Activated T-cell treated with anti-CD3 and anti-CD28 coated beads for 1 hour (primary cell): ENCODE results near the gene PCBP3.

ENCODE experiments used
- DNase-seq: peaks from one replicate; pipeline ENCODE4 v3.0.0-alpha.2; 2020; ENCODE audit warnings: low read depth

The PCBP3 gene

GRCh38 chr21:45862543-45863207 lies 219.2 kb downstream of the PCBP3 start:
- DNase-seq, result no peak

GRCh38 chr21:45863267-45863666 lies 219.7 kb downstream of the PCBP3 start:
- DNase-seq, result no peak

- no peak for DNase-seq
These were observed 220.2 kb downstream of the PCBP3 start for GRCh38 chr21:45863751-45864150.

DNA sequence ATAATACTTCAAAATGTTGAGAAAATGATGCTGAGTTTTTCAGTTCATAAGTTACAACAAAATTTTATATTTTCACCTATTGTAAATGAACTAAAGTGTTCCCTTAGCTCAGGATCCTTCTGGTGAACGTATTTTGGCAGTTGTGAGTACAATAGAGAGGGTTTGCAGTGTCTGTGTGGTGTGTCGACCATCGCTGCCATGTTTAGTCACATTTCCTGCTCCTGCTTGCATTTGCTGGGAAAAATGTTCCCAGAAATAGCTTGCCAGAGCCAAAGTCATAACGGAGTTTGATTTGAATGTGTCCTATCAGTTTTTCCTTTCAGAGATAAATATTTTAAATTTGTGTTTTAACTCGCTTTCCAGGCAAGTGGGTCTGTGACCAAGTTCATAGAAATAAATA lies 220.9 kb downstream of the PCBP3 start:
- no peak for DNase-seq

GRCh38 chr21:45865106-45865835 lies 221.7 kb downstream of the PCBP3 start:
- no peak for DNase-seq

GRCh38 chr21:45866551-45866950 lies 223.0 kb downstream of the PCBP3 start:
- no peak for DNase-seq

GRCh38 chr21:45867041-45867666 lies 223.6 kb downstream of the PCBP3 start:
- DNase-seq, result no peak

DNA sequence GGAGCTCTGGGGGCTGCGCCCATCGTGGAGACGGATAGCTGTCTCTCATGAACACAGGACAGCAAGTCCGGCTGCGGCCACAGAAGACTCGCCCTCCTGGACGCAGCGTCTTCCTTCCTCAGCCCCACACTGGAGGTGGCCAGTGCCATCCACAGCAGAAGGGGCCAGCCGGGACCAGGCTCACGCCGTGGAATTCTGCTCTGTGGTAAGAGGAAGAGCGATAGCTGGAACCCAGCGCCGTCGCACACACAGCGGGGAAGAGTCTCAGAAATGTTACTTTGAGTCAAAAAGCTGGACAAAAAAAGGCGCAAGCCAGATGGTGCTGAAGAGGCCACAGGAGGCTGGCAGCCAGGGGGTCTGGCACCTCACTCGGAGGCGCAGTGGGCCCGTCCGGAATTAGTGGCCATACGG lies 224.2 kb downstream of the PCBP3 start:
- no peak for DNase-seq

DNA sequence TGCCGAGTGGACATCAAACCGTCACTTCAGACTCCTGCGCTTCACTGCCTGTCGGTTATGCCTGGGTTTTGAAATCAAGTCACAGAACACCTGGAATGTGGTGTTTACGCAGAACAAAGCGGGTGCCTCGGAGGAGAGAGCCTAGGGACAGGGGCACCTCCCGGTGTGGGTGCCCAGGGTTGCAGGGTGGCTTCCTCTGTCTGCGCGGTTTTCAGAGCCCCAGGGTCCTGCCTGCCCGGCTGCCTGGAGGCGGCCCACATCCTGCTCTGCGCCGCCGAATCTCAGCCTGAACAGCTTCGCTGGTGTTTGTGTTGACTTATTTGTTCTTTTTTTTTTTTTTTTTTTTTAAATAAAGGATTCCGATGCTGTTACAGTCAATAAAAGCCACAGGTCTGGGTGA lies 224.6 kb downstream of the PCBP3 start:
- DNase-seq, result no peak

GRCh38 chr21:45868488-45868887 lies 225.0 kb downstream of the PCBP3 start:
- no peak for DNase-seq

DNA sequence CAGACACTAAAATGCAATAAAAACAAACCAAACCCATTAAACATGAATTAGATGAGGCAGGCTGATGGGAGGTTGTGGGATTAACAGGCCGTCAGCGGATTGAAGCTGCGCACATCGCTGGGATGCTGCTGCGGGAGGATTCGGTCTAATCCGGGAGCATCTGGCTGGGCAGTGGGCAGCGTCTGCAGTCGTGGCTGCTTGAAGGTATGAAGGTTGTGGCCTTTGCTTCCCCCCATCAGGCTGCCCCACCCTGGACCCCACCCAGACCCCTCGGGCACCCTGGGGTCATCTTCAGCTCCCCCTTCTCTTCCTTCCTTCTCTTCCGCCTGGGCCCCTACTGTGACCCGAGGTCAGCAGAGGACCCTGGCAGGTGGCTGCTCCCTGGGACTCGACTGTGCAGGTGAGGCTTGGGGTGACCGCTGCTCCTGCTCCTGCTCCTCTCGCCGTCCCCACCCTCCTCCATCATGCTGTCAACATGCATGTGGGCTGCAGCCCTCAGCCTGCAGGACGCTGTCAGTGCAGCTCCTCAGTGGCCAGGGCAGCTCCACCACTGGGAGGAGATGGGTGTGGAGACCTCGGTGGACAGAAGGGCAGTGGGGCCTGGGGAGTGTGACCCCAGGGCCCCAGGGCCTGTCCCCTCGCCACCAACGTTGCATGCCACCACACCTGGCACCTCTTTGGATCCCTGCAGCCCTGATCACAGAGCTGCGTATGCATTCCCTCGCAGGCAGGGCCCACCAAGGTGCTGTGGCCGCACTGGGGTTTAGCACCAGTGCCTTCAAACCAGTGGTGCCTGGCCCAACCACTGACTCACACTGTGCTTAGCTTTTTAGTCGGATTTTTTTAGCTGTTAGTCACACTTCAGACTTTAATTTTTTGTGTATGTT lies 225.8 kb downstream of the PCBP3 start:
- DNase-seq, result no peak

GRCh38 chr21:45870421-45870820 lies 226.9 kb downstream of the PCBP3 start:
- DNase-seq, result no peak

GRCh38 chr21:45870851-45871615 lies 227.5 kb downstream of the PCBP3 start:
- no peak for DNase-seq

DNA sequence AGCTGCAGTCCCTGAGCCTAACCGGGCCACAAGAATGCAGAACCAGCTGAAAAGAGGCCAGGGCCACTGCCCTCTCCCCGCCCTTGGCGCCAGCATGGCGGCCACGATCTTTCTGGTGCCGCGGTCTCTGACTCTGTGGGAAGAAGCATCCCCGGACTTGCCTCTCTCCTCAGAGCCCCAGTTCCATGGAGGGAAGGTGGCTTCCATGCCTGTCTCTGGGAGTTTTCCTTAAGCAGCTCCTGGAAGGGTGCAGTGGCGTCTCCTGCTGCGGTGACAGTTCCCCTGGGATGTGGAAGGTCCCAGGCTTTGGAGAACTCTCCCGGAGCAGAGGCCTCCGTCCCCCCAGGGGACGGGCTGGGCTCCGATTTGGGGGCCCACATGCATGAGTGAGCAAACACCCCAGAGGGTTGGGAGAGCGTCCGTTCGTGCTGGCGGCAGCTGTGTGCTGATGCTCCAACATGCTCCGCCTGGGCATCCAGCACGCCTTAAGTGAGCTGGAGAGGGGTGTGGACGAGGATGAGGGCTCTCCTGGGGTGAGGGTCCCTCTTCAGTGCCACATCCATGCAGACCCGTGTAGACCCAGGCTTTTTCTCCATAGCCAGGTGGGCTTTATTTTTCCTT lies 228.2 kb downstream of the PCBP3 start:
- no peak for DNase-seq

DNA sequence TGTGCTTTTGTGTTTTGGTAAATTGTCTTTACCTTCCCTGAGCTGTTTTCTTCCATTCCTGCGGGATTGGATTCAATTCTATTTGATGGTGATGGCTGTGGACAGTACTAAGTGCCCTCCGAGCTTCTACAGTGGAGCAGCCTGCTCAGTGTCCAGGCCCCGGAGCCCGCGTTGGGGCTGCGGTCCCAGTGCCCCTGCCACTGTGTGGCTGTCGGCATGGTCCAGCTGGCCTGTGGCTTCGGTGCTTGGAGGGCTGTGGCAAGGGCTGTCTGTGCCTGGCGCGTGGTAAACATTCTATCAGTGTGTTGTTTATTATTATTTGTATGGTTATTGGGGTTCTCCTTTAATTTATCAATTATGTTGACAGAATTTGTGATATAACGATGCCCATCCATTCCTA lies 228.9 kb downstream of the PCBP3 start:
- DNase-seq, result no peak

DNA sequence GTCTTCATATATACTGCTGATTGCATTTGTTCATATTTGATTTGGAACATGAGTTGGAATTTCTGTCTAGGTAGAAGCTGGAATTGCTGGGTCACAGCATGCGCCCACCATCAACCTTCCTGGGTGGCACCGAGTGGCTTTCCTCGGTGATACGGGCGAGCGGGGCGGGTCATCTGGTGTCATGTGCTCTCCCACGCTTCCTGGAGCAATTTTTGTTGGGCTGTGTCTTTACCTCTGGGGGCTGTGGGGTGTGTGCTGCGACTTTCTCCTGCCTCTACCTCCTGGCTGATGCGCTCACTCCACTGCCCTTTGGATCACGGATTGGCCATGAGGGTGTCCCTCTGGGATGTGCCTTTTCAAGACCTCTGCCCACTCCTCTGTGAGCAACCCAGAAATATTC lies 229.4 kb downstream of the PCBP3 start:
- no peak for DNase-seq

DNA sequence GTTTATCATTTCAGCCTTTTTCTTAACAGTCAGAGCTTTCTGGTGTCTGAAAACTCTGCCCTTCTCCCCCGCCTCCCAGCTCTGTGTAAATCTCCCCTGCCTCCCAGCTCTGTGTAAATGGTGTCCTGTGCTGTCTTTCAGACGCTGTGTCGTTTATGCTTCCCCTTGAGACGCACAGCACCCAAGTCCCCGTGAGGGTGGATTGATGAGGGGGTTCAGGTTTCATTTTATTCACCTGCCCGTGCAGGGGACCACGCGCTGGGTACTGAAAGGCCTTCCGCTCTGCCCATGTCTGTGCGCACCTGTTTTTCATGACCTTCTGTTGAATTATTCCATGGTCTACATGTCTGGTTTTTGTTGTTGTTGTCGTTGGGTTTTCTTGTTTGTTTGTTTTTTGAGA lies 229.9 kb downstream of the PCBP3 start:
- DNase-seq, result no peak

- no peak for DNase-seq
These were observed 230.3 kb downstream of the PCBP3 start for GRCh38 chr21:45873866-45874265.

DNA sequence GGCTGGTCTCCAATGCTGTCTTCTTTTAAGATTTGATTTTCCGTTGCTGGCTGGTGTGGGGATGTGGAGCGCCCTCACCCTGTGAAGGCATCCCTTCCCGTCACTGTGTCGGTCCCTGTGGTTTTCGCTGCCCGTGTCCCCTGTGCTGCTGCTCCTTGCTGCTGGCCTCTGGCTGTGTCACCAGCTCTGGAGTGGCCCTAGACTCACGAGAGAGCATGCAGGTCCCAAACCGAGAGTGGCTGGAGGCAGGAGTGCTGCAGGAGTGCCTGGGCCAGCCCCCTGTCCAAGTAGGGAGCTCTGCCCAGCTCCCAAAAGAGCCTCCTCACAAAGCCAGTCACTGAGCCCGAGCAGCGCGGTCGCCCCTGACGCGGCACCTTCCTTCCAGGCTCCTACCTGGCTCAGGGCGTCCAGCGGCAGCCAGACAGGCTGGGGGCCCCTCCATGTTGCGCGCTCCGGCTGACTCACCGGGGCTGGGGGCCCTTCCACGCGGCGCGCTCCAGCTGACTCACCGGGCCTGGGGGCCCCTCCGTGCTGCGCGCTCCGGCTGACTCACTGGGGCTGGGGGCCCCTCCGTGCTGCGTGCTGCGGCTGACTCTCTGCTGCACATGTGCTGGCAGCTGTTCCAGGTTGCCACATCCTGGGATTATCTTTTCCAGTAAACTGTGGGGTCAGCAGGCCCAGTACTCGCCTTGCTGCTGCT lies 231.3 kb downstream of the PCBP3 start:
- DNase-seq, result no peak

DNA sequence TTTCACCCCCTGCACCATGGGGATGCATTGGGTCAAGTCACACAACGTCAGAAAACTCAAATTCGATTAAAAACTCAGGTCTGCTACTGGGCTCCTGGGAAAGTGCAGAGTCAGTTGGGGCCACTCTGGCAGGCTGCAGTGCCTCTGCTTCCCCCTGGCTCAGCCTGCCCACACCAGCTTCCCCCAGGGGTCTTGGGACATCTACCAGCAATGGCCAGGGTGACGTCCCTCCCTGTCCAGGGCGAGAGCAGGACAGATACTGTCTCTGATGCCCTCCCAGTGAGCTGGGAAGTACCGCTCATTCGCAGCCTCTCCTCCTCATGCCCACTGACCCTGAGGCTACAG lies 231.9 kb downstream of the PCBP3 start:
- DNase-seq, result no peak

GRCh38 chr21:45875881-45876280 lies 232.4 kb downstream of the PCBP3 start:
- no peak for DNase-seq
